Fibroblast of lung (primary cell): ENCODE data around the gene SH3TC2.

Experiments used
- EZH2 ChIP-seq: IDR thresholded peaks from 2 replicates; pipeline ENCODE4 v1.5.1; 2012; ENCODE audit warnings: low read length, control low read depth, mild to moderate bottlenecking; ENCODE audit errors: missing control alignments
- TF ChIP-seq, protein P1 (sequence below), 2 donors: IDR thresholded peaks in 1 of 2; conservative IDR thresholded peaks in 1 of 2; 1 replicate in 1 of 2; 2 replicates in 1 of 2; pipeline ENCODE4 v1.5.1; 2011 to 2012; ENCODE audit warnings: low read length in 2 of 2, control low read depth in 1 of 2, inconsistent platforms in 1 of 2, low read depth in 1 of 2, mild to moderate bottlenecking in 1 of 2

DNA sequence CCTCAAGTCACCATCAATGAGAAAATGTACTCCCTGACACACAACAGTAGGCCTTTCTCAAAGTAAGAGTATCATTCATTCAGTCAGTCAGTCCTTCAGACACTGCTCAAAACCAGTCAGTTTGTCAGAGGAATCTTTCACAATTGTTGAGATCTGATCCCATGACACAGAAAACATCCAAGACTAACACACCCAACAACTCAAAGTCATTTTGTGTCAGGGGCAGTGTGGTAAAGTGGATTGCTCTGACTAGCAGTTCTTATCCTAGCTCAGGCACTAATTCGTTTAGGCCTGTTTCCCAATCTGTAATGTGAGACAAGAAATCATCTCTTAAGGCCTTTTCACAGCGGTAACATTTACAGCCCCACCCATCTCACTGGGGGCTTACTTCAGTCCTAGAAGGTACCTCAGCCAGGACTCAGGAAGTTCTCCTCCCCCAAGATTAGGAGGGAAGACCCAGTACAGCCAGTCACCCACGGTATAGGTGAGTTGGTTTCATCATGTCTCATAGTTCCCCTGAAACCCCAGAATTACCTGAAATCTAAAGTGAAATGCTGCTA, 31.9 kb downstream of the SH3TC2 start:
- TF ChIP-seq, protein P1, sequence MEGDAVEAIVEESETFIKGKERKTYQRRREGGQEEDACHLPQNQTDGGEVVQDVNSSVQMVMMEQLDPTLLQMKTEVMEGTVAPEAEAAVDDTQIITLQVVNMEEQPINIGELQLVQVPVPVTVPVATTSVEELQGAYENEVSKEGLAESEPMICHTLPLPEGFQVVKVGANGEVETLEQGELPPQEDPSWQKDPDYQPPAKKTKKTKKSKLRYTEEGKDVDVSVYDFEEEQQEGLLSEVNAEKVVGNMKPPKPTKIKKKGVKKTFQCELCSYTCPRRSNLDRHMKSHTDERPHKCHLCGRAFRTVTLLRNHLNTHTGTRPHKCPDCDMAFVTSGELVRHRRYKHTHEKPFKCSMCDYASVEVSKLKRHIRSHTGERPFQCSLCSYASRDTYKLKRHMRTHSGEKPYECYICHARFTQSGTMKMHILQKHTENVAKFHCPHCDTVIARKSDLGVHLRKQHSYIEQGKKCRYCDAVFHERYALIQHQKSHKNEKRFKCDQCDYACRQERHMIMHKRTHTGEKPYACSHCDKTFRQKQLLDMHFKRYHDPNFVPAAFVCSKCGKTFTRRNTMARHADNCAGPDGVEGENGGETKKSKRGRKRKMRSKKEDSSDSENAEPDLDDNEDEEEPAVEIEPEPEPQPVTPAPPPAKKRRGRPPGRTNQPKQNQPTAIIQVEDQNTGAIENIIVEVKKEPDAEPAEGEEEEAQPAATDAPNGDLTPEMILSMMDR (conservative IDR thresholded peaks at IDR 0.05 in 1 of 2, IDR thresholded peaks at IDR 0.05 in 1 of 2; ENCODE audit: low read depth in 1 of 2, low read length in 2 of 2), result no peak
- TF ChIP-seq EZH2, result no peak
